GM12865 (cell line): Measurements from ENCODE around the gene TMEFF2.
"Not testable (repeated sequence)": the region's sequence is repeated elsewhere in the genome, so short reads cannot be mapped to it uniquely, and the experiment has no call there.

Experiments
- DNase-seq: peaks from one replicate; pipeline ENCODE4 v3.0.0; 2010; ENCODE audit warnings: low read depth
- H3K4me3 ChIP-seq: 2 replicates; pipeline ENCODE4 v1.5.1; 2011; ENCODE audit warnings: mild to moderate bottlenecking, low read depth, low read length, control low read depth
- TF ChIP-seq, protein P1 (sequence below): IDR thresholded peaks from 2 replicates; pipeline ENCODE4 v1.5.1; 2011; ENCODE audit warnings: low read length, control low read depth, low read depth, inconsistent platforms; ENCODE audit not compliant: insufficient read depth; ENCODE audit errors: missing control alignments

TMEFF2 gene

GRCh38 chr2:192098814-192099491 is 95.8 kb downstream of the TMEFF2 start:
- DNase-seq = no peak
- TF ChIP-seq, protein P1, sequence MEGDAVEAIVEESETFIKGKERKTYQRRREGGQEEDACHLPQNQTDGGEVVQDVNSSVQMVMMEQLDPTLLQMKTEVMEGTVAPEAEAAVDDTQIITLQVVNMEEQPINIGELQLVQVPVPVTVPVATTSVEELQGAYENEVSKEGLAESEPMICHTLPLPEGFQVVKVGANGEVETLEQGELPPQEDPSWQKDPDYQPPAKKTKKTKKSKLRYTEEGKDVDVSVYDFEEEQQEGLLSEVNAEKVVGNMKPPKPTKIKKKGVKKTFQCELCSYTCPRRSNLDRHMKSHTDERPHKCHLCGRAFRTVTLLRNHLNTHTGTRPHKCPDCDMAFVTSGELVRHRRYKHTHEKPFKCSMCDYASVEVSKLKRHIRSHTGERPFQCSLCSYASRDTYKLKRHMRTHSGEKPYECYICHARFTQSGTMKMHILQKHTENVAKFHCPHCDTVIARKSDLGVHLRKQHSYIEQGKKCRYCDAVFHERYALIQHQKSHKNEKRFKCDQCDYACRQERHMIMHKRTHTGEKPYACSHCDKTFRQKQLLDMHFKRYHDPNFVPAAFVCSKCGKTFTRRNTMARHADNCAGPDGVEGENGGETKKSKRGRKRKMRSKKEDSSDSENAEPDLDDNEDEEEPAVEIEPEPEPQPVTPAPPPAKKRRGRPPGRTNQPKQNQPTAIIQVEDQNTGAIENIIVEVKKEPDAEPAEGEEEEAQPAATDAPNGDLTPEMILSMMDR = no peak
- H3K4me3 ChIP-seq = no peak overlapping the region

DNA sequence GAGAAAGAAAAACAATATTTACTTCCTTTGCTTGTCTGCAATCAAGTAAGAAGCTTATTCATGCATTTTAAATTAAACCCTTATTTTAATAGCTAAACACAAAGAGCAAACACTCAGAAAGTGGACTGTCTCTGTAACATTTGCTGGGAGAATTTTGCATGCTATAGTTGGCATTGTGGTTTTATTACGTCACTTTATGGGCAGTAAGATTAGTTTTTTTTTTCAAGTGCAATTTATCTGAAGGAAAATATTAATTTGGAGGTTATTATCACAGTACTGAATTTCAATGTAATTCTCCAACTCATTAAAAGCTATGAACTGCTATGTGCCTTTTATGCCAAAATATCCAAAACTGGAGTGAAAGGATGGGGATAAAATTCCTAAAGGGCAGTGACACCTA is 103.3 kb downstream of the TMEFF2 start:
- TF ChIP-seq, protein P1 = no peak

GRCh38 chr2:192090911-192091310 is 103.8 kb downstream of the TMEFF2 start:
- DNase-seq = no peak
- TF ChIP-seq, protein P1 = no peak
- H3K4me3 ChIP-seq = no peak overlapping the region

More for the DNA sequence above, 103.3 kb downstream of the TMEFF2 start:
- no peak overlapping the region for H3K4me3 ChIP-seq
- DNase-seq = no peak

DNA sequence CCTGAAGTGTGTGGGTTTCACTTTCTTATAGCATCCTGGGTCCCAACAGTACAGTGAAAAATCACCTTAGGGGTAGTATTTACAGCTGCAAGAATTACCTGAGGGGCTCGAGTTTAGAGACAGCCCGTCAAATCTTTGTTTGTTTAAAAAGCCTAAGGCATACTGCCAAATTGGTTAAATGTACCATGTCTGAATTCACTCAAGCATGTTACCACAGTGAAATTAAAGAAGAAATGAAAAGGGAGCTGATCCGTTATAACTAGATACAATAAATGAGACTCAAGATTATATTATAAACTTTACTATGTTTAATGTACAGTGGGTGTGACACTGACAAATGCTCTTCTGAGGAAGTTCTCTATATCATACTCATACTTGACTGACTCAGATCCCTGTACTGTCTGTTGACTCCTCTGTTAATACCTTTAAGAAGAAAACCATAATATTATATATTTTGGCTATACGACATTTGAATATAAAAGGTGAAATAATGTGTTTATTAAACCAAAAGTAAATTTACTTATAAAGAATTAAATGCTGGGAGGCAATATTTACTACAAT is 107.3 kb downstream of the TMEFF2 start:
- no peak for DNase-seq
- TF ChIP-seq, protein P1 = no peak
- no peak overlapping the region for H3K4me3 ChIP-seq

DNA sequence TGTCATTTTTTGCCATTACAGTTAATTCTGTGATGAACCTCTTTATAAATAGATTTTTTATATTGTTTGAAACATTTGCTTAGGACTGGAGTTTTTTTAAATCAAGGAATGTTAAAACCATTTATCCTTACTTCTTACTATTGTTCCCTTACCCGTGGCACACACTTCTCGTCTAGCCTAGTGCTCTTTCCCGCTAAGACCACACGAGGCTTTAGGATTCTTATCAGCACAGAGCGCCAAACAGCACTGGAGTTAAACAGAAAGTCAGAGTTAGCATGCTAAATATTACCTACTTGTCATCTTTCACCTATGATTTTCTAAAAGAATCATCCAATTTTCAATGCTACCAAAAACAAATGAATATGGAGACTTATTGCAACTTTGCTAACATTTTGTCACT is 112.6 kb downstream of the TMEFF2 start:
- DNase-seq = no peak
- TF ChIP-seq, protein P1 = no peak
- no peak overlapping the region for H3K4me3 ChIP-seq

DNA sequence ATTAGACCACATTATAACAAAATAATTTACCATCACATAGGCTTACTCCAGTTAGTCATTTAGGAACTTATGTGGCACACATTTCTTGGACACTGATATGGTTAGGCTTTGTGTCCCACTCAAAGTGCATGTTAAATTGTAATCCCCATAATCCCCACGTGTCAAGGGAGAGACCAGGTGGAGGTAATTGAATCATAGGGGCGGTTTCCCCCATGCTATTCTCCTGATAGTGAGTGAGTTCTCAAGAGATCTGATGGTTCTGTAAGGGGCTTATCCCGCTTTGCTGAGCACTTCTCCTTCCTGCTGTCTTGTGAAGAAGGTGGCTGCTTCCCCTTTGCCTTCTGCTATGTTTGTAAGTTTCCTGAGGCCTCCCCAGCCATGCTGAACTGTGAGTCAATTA is 114.6 kb downstream of the TMEFF2 start:
- DNase-seq, H3K4me3 ChIP-seq: not testable (repeated sequence)

- no peak for DNase-seq
- no peak overlapping the region for H3K4me3 ChIP-seq
- TF ChIP-seq, protein P1 = no peak
Measured at GRCh38 chr2:192073878-192074277, 120.9 kb downstream of the TMEFF2 start.
